GM12891 (cell line): ENCODE results near the gene ZMYND11.
A peak's percentile ranks its signal among the peaks of the same experiment; 100 is the strongest.

Source experiments
- PAX5 ChIP-seq: IDR thresholded peaks from 2 replicates; pipeline ENCODE4 v1.6.1; 2011; ENCODE audit warnings: low read length, moderate library complexity, mild to moderate bottlenecking; ENCODE audit not compliant: insufficient read depth, severe bottlenecking
- POLR2A ChIP-seq: IDR thresholded peaks from 2 replicates; pipeline ENCODE4 v1.6.1; 2011; ENCODE audit warnings: low read depth, low read length, control low read depth
- POLR2AphosphoS5 ChIP-seq: IDR thresholded peaks from 2 replicates; pipeline ENCODE4 v1.6.1; 2011; ENCODE audit warnings: low read depth, low read length, control low read depth
- POU2F2 ChIP-seq: IDR thresholded peaks from 2 replicates; pipeline ENCODE4 v1.6.1; 2011; ENCODE audit warnings: low read depth, mild to moderate bottlenecking, control low read depth, low read length, moderate library complexity
- SPI1 ChIP-seq: IDR thresholded peaks from 2 replicates; pipeline ENCODE4 v1.6.1; 2011; ENCODE audit warnings: low read depth, low read length, control low read depth
- TAF1 ChIP-seq: IDR thresholded peaks from 2 replicates; pipeline ENCODE4 v1.6.1; 2011; ENCODE audit warnings: low read depth, low read length, control low read depth

GRCh38 chr10:260819-261429, 125.7 kb downstream of the ZMYND11 start:
- TF ChIP-seq POLR2A (no peak), POLR2AphosphoS5 (no peak), PAX5 (no peak), SPI1 (peak; percentile 40; the same call in 1 of the 2 replicates), TAF1 (no peak), POU2F2 (no peak)
